ENCODE data around the gene OSBPL7. TPM values are rescaled to one million over a fixed set of nuclear protein-coding genes. Genes with fewer than 3 reads are reported as not detected.

Gene OSBPL7
- total RNA-seq, 2 donors from 2014 or later, result 18.2 to 42.2 TPM

DNA sequence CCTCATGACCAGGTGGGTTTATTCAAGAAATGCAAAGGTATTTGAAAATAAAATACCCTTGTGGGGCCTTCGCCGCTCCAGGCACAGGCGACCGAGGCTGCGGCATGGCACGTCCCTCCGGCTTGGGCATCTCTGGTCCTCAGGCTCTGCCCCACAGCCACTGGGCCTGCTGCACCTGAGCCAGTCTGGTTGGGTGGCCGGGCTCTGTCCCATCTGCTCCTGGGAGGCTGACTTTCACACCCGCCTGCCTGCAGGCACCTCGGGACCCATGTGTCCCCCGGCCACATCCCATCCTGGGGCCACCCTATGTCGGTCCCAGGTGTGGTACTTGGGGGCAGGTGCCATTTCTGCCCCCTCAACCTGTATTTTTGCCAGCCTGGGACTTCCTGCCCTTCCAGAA, 20.9 kb downstream of the OSBPL7 start:
- ATAC-seq (no peak), DNase-seq (no peak)
- TF ChIP-seq POLR2A (IDR thresholded peaks at IDR 0.05) (no peak), CTCF (IDR thresholded peaks at IDR 0.05) (no peak)
- H3K4me1 ChIP-seq, result no peaks in the 10 kb centered on the region
- H3K4me3 ChIP-seq, result no peak overlapping the region
- intact Hi-C loops (cut with DNase I), result loop anchor here (10.0 kb wide), 2 partner anchors 106 to 146 kb away; partner anchors contain the start of gene TBKBP1
- no peaks in the 10 kb centered on the region for H3K36me3 ChIP-seq (replicated peaks in 1 of 2; ENCODE audit: insufficient read depth in 1 of 2, low read depth in 2 of 2)
- no peaks in the 10 kb centered on the region for H3K27me3 ChIP-seq
- WGBS, 2 donors, result 80 to 81% methylated on average over 10 to 12 of the region's 12 CpGs
- H3K27ac ChIP-seq, result no peak overlapping the region
- no peaks in the 10 kb centered on the region for H3K9me3 ChIP-seq

DNA sequence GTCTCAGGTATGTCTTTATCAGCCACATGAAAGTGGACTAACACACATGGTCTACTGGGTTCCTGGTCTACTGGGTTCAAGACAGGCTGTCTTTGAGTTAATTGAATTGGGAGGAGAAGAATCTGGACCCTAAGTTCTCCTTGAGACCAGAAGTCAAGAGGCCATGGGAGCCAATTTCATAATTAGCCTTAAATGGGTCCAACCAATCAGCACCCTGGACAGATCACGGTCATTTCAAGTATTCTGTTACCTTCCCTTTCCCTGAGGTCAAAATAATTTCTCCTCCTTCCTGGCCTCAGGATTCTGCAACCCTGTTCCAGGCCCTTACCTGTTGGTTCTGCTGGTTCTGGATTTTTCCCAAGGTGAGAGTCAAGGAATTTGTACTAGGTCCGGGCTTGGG, 23.8 kb downstream of the OSBPL7 start:
- H3K36me3 ChIP-seq (replicated peaks in 1 of 2; ENCODE audit: insufficient read depth in 1 of 2, low read depth in 2 of 2), result no peaks in the 10 kb centered on the region
- H3K27me3 ChIP-seq, result no peaks in the 10 kb centered on the region
- no peak overlapping the region for H3K27ac ChIP-seq
- TF ChIP-seq POLR2A (IDR thresholded peaks at IDR 0.05), result no peak
- TF ChIP-seq CTCF (IDR thresholded peaks at IDR 0.05), result no peak
- no peak for DNase-seq
- 70 to 73% methylated on average over 2 of the region's 2 CpGs for WGBS, 2 donors
- intact Hi-C loops (cut with DNase I), result no loop called here
- H3K4me3 ChIP-seq, result no peak overlapping the region
- H3K4me1 ChIP-seq, result no peaks in the 10 kb centered on the region
- ATAC-seq, result no peak
- no peaks in the 10 kb centered on the region for H3K9me3 ChIP-seq

DNA sequence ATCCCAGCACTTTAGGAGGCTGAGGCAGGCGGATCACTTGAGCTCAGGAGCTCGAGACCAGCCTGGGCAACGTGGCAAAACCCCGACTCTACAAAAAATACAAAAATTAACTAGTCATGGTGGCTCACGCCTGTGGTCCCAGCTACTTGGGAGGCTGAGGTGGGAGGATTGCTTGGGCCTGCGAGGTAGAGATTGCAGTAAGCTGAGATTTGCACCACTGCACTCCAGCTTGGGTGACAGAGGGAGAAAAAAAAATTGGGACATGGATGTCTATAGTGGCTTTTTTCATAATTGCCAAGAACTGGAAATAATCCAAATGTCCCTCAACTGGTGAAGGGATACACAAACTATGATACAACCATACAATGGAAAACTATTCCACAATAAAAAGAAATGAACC, 28.6 kb downstream of the OSBPL7 start:
- no peak for TF ChIP-seq CTCF (IDR thresholded peaks at IDR 0.05)
- no peak for TF ChIP-seq POLR2A (IDR thresholded peaks at IDR 0.05)
- Histone ChIP-seq H3K4me3 (no peak overlapping the region), H3K36me3 (replicated peaks in 1 of 2; ENCODE audit: insufficient read depth in 1 of 2, low read depth in 2 of 2) (no peaks in the 10 kb centered on the region), H3K4me1 (peaks cover 9% of the 10 kb centered on the region), H3K27ac (no peak overlapping the region), H3K9me3 (no peaks in the 10 kb centered on the region), H3K27me3 (peaks cover 0 to 6% of the 10 kb centered on the region in 2 donors)
- WGBS, 2 donors, result 58 to 63% methylated on average over 6 of the region's 6 CpGs
- ATAC-seq (no peak), DNase-seq (no peak)
- intact Hi-C loops (cut with DNase I), result no loop called here

GRCh38 chr17:47792457-47792856, 29.1 kb downstream of the OSBPL7 start:
- Histone ChIP-seq H3K4me1 (peaks cover 9% of the 10 kb centered on the region), H3K27me3 (peaks cover 0 to 6% of the 10 kb centered on the region in 2 donors), H3K9me3 (no peaks in the 10 kb centered on the region), H3K36me3 (replicated peaks in 1 of 2; ENCODE audit: insufficient read depth in 1 of 2, low read depth in 2 of 2) (no peaks in the 10 kb centered on the region), H3K27ac (no peak overlapping the region), H3K4me3 (no peak overlapping the region)
- TF ChIP-seq CTCF (IDR thresholded peaks at IDR 0.05) (no peak), POLR2A (IDR thresholded peaks at IDR 0.05) (no peak)
- DNase-seq (no peak), ATAC-seq (no peak)
- intact Hi-C loops (cut with DNase I), result no loop called here
- 47 to 50% methylated on average over 1 of the region's 1 CpG for WGBS, 2 donors

DNA sequence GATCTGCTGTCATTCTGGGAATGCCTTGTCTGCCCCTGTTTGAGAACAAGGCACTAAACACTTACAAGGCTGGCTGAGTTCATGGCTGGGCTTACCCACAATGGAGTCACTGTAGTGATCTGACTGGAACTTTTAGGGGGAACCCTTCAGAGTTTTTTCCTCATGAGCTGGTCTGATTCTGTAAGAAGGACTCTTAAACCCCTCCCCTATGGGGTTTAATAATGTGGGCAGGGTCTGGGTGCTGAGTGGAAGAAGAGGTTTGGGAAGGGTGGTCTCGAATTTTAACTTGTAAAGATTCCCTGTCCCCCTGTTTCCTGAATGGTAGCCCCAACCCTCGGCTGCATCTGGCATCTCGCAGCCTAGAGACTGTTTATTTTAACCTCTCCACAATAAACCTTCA, 30.6 kb downstream of the OSBPL7 start:
- Histone ChIP-seq H3K36me3 (replicated peaks in 1 of 2; ENCODE audit: insufficient read depth in 1 of 2, low read depth in 2 of 2) (no peaks in the 10 kb centered on the region), H3K9me3 (no peaks in the 10 kb centered on the region), H3K4me3 (no peak overlapping the region), H3K27me3 (peaks cover 0 to 6% of the 10 kb centered on the region in 2 donors), H3K27ac (no peak overlapping the region), H3K4me1 (peaks cover 9% of the 10 kb centered on the region)
- DNase-seq, result no peak
- intact Hi-C loops (cut with DNase I), result no loop called here
- WGBS, 2 donors, result 42 to 65% methylated on average over 3 of the region's 3 CpGs
- no peak for ATAC-seq
- TF ChIP-seq CTCF (IDR thresholded peaks at IDR 0.05) (no peak), POLR2A (IDR thresholded peaks at IDR 0.05) (no peak)

Data from body of pancreas (tissue), 4 donors.